SU-DHL-6 (cell line): Measurements from ENCODE around the gene WDR11.

Experiments
- EZH2phosphoT487 ChIP-seq: fragments of 200-600 bp; sonication (generic), shearing (Covaris generic); conservative IDR thresholded peaks from 2 replicates; pipeline ENCODE4 v1.6.1; 2018; ENCODE audit warnings: mild to moderate bottlenecking, antibody characterized with exemption, low read length, moderate library complexity, mixed read lengths
- TF ChIP-seq, protein P1 (sequence below): fragments of 200-600 bp; sonication (generic); IDR thresholded peaks from one replicate; pipeline ENCODE4 v1.5.1; 2017; ENCODE audit warnings: antibody characterized with exemption, mild to moderate bottlenecking, low read length, moderate library complexity; ENCODE audit not compliant: insufficient read depth, poor library complexity, severe bottlenecking

DNA sequence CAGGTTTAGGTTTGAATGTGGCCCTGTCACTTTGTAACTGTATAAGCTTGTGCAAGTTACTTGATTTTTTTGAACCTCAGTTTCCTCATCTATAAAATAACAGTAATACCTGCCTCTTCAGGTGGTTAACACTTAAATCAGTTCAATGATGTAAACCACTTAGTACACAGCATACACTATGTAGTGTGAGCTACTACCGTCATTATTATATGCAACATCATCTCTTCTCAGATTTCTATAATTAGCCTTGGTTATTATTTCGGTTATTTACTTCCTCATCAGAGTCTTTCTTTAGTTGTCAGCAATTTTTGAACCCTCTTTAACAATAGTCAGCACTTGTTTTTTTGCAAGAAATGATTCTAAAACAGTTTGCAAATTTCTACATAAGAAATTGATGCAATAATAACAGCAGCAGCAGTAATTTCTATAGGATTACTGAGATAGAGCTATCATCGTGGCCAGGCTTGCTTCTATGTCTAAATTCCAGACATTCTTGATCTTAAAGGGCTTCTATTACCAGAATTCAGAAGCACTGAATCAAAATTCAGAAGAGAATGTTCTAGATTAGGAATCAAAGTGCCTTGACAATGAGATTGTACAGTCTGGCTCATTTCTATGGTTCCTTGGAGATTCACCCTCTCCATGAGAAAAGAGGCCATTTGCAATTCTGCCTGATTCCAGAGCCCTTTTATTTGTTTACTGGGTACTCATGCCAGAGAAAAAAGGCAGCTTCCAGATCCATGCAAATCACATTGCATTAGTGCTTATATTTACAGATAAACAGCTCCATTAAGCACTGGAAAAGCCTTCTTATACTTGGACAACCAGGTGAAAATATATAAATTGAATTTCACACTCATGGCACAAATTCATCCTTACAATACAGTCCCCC, 25.0 kb upstream of the WDR11 start:
- TF ChIP-seq, protein P1, sequence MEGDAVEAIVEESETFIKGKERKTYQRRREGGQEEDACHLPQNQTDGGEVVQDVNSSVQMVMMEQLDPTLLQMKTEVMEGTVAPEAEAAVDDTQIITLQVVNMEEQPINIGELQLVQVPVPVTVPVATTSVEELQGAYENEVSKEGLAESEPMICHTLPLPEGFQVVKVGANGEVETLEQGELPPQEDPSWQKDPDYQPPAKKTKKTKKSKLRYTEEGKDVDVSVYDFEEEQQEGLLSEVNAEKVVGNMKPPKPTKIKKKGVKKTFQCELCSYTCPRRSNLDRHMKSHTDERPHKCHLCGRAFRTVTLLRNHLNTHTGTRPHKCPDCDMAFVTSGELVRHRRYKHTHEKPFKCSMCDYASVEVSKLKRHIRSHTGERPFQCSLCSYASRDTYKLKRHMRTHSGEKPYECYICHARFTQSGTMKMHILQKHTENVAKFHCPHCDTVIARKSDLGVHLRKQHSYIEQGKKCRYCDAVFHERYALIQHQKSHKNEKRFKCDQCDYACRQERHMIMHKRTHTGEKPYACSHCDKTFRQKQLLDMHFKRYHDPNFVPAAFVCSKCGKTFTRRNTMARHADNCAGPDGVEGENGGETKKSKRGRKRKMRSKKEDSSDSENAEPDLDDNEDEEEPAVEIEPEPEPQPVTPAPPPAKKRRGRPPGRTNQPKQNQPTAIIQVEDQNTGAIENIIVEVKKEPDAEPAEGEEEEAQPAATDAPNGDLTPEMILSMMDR: no peak
- TF ChIP-seq EZH2phosphoT487: no peak
